Activated CD4-positive, alpha-beta T cell treated with anti-CD3 and anti-CD28 coated beads, Interleukin-2, amount 10 ng/mL, durations not matched to agents 24 days and 14 days (primary cell): Measurements from ENCODE around the gene TOMM5. TPM values are rescaled to one million over a fixed set of nuclear protein-coding genes. Genes with fewer than 3 reads are reported as not detected.

Source experiments
- DNase-seq: peaks from one replicate; pipeline ENCODE4 v3.0.0; 2022
- H3K27ac Mint-ChIP-seq: one replicate; pipeline ENCODE4 v1.8.0; 2022; ENCODE audit warnings: mild to moderate bottlenecking, mixed read lengths
- H3K27me3 Mint-ChIP-seq: one replicate; pipeline ENCODE4 v1.8.0; 2022; ENCODE audit warnings: mixed read lengths
- H3K36me3 Mint-ChIP-seq: one replicate; pipeline ENCODE4 v1.8.0; 2022; ENCODE audit warnings: low read depth, mild to moderate bottlenecking, mixed read lengths
- H3K4me1 Mint-ChIP-seq: one replicate; pipeline ENCODE4 v1.8.0; 2021; ENCODE audit warnings: mixed read lengths
- H3K4me3 Mint-ChIP-seq: one replicate; pipeline ENCODE4 v1.8.0; 2022; ENCODE audit warnings: mild to moderate bottlenecking, moderate library complexity, mixed read lengths
- H3K9me3 Mint-ChIP-seq: one replicate; pipeline ENCODE4 v1.8.0; 2021; ENCODE audit warnings: mixed read lengths
- intact Hi-C: fragments of 100-400 bp; cut with micrococcal nuclease; formaldehyde crosslinking; loops from one replicate; pipeline ENCODE4 v1.15.1; 2023
- total RNA-seq: library from RNA; stranded (reverse); gene quantifications from 2 replicates; pipeline ENCODE4 v1.2.3, GENCODE V29; 2022

Gene TOMM5
- total RNA-seq, 1 donor from 2014 or later = 193 TPM

- intact Hi-C loops = no loop called here
- no peak for DNase-seq
- Mint-ChIP-seq H3K27me3 (no peaks in the 10 kb centered on the region), H3K4me3 (no peak overlapping the region), H3K4me1 (peaks cover 2% of the 10 kb centered on the region), H3K9me3 (peaks cover 19% of the 10 kb centered on the region), H3K27ac (no peak overlapping the region), H3K36me3 (peaks cover 5% of the 10 kb centered on the region)
These were observed 28.4 kb downstream of the TOMM5 start for GRCh38 chr9:37563806-37564513.

- Mint-ChIP-seq H3K4me3 (no peak overlapping the region), H3K36me3 (peaks cover 5% of the 10 kb centered on the region), H3K27ac (no peak overlapping the region), H3K27me3 (no peaks in the 10 kb centered on the region), H3K9me3 (peaks cover 19% of the 10 kb centered on the region), H3K4me1 (no peaks in the 10 kb centered on the region)
- intact Hi-C loops = no loop called here
- no peak for DNase-seq
These were observed 29.6 kb downstream of the TOMM5 start for GRCh38 chr9:37562826-37563225.

- Mint-ChIP-seq H3K4me1 (no peaks in the 10 kb centered on the region), H3K4me3 (no peak overlapping the region), H3K9me3 (peaks cover 19% of the 10 kb centered on the region), H3K27ac (no peak overlapping the region), H3K27me3 (no peaks in the 10 kb centered on the region), H3K36me3 (peaks cover 5% of the 10 kb centered on the region)
- DNase-seq = no peak
- intact Hi-C loops = no loop called here
These were observed 30.7 kb downstream of the TOMM5 start for GRCh38 chr9:37561682-37562081.

GRCh38 chr9:37559855-37560592, 32.4 kb downstream of the TOMM5 start:
- H3K4me1 Mint-ChIP-seq = no peaks in the 10 kb centered on the region
- no peak for DNase-seq
- H3K27ac Mint-ChIP-seq = no peak overlapping the region
- H3K27me3 Mint-ChIP-seq = no peaks in the 10 kb centered on the region
- intact Hi-C loops = no loop called here
- peaks cover 15% of the 10 kb centered on the region for H3K9me3 Mint-ChIP-seq
- no peak overlapping the region for H3K4me3 Mint-ChIP-seq
- H3K36me3 Mint-ChIP-seq = peaks cover 3% of the 10 kb centered on the region

DNA sequence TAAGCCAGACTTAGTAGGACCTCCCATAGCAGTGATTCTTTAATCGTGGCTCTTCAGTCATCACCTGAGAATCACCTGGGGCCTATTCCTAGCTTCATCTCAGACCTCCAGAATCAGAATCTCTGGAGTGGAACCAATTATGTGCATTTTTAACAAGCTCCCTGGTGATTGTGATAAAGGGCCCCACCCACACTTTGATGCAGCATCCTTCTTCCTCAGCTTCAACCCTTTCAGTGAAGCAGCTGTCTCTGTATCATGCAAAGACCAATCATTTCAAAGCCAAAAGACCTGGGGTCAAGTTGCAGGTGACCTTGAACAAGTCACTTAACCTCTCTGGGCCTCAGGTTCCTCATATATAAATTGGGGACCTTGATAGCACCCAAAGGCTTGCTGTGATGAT, 33.3 kb downstream of the TOMM5 start:
- intact Hi-C loops = no loop called here
- Mint-ChIP-seq H3K4me1 (no peaks in the 10 kb centered on the region), H3K9me3 (peaks cover 10% of the 10 kb centered on the region), H3K36me3 (peaks cover 2% of the 10 kb centered on the region), H3K27ac (no peak overlapping the region), H3K27me3 (no peaks in the 10 kb centered on the region), H3K4me3 (no peak overlapping the region)
- no peak for DNase-seq

GRCh38 chr9:37555786-37556185, 36.6 kb downstream of the TOMM5 start:
- Mint-ChIP-seq H3K4me3 (no peak overlapping the region), H3K27me3 (no peaks in the 10 kb centered on the region), H3K27ac (no peak overlapping the region), H3K36me3 (no peaks in the 10 kb centered on the region), H3K4me1 (no peaks in the 10 kb centered on the region), H3K9me3 (no peaks in the 10 kb centered on the region)
- intact Hi-C loops = no loop called here
- no peak for DNase-seq

DNA sequence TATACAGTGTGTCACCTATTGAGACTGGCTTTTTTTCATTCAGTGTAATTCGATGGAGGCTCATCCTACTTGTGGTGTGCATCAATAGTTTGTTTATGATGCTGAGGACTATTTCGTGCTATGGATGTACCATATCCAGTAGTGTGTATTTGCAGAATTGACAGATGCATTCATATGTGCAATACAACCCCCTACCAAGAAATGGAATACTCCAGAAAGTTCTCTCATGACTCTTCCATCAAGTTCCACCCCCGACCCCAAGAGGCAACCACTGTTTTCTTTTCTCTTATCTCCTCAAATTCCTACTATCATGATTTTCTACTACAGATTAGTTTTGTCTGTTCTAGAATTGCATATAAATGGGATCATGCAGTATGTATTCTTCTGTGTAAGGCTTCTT, 38.1 kb downstream of the TOMM5 start:
- H3K9me3 Mint-ChIP-seq = no peaks in the 10 kb centered on the region
- intact Hi-C loops = no loop called here
- H3K4me1 Mint-ChIP-seq = no peaks in the 10 kb centered on the region
- no peaks in the 10 kb centered on the region for H3K36me3 Mint-ChIP-seq
- no peak overlapping the region for H3K27ac Mint-ChIP-seq
- no peak overlapping the region for H3K4me3 Mint-ChIP-seq
- H3K27me3 Mint-ChIP-seq = no peaks in the 10 kb centered on the region
- no peak for DNase-seq

DNA sequence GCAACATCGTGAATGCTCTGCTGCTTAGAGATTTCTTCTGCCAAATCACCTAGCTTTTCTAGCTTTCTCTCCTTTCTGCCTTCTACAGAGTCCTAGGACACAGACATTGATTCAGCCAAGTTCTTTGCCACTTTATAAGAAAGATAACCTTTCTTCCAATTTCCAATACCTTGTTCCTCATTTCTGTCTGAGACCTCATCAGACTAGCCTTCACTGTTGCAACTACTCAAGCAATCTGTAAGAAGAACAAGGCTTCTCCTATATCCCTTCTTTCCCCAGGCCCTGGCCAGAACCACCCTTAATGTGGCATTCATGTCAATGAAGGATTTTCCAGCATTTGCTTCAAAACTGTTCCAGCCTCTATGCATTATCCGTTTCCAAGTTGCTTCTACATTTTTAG, 40.5 kb downstream of the TOMM5 start:
- no peaks in the 10 kb centered on the region for H3K9me3 Mint-ChIP-seq
- no peaks in the 10 kb centered on the region for H3K4me1 Mint-ChIP-seq
- no peaks in the 10 kb centered on the region for H3K27me3 Mint-ChIP-seq
- intact Hi-C loops = no loop called here
- DNase-seq = no peak
- no peaks in the 10 kb centered on the region for H3K36me3 Mint-ChIP-seq
- no peak overlapping the region for H3K4me3 Mint-ChIP-seq
- H3K27ac Mint-ChIP-seq = no peak overlapping the region

DNA sequence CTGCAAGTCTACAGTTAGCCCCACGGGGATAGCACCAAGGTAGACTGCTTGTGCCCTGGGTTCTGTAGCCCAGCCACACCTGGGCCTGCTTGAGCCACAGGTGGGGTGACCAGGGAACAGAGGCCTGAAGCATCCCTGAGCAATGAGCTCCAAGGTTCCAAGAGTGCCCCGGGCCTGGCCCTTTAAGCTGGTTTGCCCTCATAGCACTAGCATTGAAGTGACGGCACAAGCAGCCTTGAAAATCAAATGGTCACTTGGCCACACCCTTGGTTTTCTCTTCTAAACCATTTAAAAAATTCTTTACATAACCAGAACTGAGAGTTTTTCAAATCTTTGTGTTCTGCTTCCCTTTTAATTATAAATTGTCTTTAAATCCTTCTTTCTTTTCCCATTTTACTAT, 40.9 kb downstream of the TOMM5 start:
- Mint-ChIP-seq H3K27me3 (no peaks in the 10 kb centered on the region), H3K36me3 (no peaks in the 10 kb centered on the region), H3K4me1 (no peaks in the 10 kb centered on the region), H3K4me3 (no peak overlapping the region), H3K9me3 (no peaks in the 10 kb centered on the region), H3K27ac (no peak overlapping the region)
- intact Hi-C loops = no loop called here
- DNase-seq = no peak

DNA sequence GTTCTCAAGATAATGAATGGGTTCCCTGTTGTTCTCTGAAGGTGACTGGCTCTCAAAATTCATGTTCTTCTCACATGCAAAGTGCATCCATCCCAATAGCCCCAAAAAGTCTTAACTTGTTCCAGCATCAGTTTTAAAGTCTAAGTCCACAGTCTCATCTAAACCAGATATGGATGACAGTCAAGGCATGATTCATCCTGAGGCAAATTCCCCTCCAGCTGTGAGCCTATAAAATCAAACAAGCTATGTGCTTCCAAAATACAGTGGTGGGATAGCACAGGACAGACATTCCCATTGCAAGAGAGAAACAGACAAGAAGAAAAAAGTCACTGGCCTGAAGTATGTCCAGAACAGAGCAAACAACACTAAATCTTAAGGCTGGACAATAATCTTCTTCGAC, 41.6 kb downstream of the TOMM5 start:
- H3K9me3 Mint-ChIP-seq = no peaks in the 10 kb centered on the region
- no peak overlapping the region for H3K4me3 Mint-ChIP-seq
- H3K27me3 Mint-ChIP-seq = no peaks in the 10 kb centered on the region
- no peak overlapping the region for H3K27ac Mint-ChIP-seq
- intact Hi-C loops = no loop called here
- DNase-seq = no peak
- no peaks in the 10 kb centered on the region for H3K36me3 Mint-ChIP-seq
- H3K4me1 Mint-ChIP-seq = no peaks in the 10 kb centered on the region

- intact Hi-C loops = no loop called here
- H3K27ac Mint-ChIP-seq = no peak overlapping the region
These were observed 42.9 kb downstream of the TOMM5 start for GRCh38 chr9:37549527-37549926.

DNA sequence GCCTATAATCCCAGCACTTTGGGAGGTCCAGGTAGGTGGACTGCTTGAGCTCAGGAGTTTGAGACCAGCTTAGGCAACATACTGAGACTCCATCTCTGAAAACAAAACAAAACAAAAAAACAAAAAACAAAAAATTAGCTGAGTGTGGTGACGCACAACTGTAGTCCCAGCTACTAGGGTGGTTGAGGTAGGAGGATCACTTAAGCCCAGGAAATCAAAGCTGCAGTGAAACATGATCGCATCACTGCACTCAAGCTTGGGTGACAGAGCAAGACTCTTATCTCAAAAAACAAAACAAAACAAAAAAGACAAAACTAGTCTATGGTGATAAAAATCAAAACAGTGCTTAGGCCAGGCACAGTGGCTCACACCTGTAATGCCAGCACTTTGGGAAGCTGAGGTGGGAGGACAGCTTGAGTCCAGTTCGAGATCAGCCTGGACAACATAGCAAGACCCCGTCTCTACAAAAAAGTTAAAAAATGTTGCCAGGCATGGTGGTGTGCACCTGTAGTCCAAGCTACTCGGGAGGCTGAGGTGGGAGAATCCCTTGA, 45.0 kb downstream of the TOMM5 start:
- intact Hi-C loops = no loop called here
- H3K36me3 Mint-ChIP-seq = no peaks in the 10 kb centered on the region
- H3K27ac Mint-ChIP-seq = no peak overlapping the region
- H3K4me1 Mint-ChIP-seq = no peaks in the 10 kb centered on the region
- H3K9me3 Mint-ChIP-seq = no peaks in the 10 kb centered on the region
- H3K4me3 Mint-ChIP-seq = no peak overlapping the region
- DNase-seq = no peak
- no peaks in the 10 kb centered on the region for H3K27me3 Mint-ChIP-seq

More at GRCh38 chr9:37549527-37549926, 42.9 kb downstream of the TOMM5 start:
- Mint-ChIP-seq H3K9me3 (no peaks in the 10 kb centered on the region), H3K36me3 (no peaks in the 10 kb centered on the region), H3K27me3 (no peaks in the 10 kb centered on the region), H3K4me3 (no peak overlapping the region), H3K4me1 (no peaks in the 10 kb centered on the region)
- no peak for DNase-seq

DNA sequence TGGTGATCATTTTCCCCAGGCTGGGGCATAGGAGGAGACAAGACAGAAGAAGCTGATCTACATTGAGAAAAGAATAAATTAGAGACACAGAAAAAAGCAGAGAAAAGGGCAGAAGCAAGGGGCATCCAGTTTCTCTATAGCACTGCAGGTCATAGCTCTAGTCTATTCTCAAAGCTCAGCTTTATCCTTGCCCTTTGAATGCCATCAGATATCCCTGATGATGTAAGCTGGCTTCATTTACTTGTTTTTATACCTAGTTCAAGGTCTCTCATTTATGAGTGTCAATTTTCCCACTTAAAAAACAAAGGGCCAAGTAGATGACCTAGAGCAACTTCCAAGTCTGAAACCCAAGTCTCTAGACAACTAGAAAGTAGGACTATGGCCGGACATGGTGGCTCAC, 48.9 kb downstream of the TOMM5 start:
- H3K4me3 Mint-ChIP-seq = no peak overlapping the region
- H3K27me3 Mint-ChIP-seq = no peaks in the 10 kb centered on the region
- no peaks in the 10 kb centered on the region for H3K4me1 Mint-ChIP-seq
- no peak overlapping the region for H3K27ac Mint-ChIP-seq
- intact Hi-C loops = no loop called here
- no peaks in the 10 kb centered on the region for H3K9me3 Mint-ChIP-seq
- H3K36me3 Mint-ChIP-seq = no peaks in the 10 kb centered on the region
- DNase-seq = no peak

DNA sequence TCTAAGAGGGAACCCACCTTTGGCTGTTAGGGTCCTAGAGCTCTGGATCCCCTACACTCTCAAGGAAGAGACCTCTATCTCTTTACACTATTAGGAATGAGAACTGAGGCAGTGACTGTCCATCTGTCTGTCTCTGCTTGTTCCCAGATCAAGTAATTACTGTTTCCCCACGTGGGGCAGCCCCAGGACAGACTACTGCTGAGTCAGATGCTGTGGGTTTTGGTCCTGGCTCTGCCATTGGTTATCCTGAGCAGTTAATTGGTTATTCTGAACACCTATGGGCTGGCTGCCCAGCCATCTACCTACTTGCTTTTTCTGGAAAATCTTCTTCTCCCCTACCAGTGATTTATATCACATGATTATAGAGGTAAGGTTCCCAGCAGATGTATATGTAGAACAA, 49.5 kb downstream of the TOMM5 start:
- intact Hi-C loops = no loop called here
- H3K27me3 Mint-ChIP-seq = no peaks in the 10 kb centered on the region
- H3K27ac Mint-ChIP-seq = no peak overlapping the region
- DNase-seq = no peak
- no peaks in the 10 kb centered on the region for H3K9me3 Mint-ChIP-seq
- H3K36me3 Mint-ChIP-seq = no peaks in the 10 kb centered on the region
- H3K4me3 Mint-ChIP-seq = no peak overlapping the region
- no peaks in the 10 kb centered on the region for H3K4me1 Mint-ChIP-seq
